Neural progenitor cell (in vitro differentiated cells): ENCODE measurements around the gene SENP1. TPM values are rescaled to one million over a fixed set of nuclear protein-coding genes. Genes with fewer than 3 reads are reported as not detected.

ENCODE experiments used
- DNase-seq: peaks from one replicate; pipeline ENCODE4 v3.0.0-alpha.2; 2016; ENCODE audit warnings: low spot score
- H2AFZ ChIP-seq: fragments of 200-600 bp; sonication (generic); replicated peaks from 2 replicates; pipeline ENCODE4 v1.6.1; 2016; ENCODE audit warnings: antibody characterized with exemption
- H3F3A ChIP-seq: fragments of 200-600 bp; sonication (generic); 2 replicates; pipeline ENCODE4 v1.6.1; 2016; ENCODE audit warnings: antibody characterized with exemption, low read depth
- H3K27ac ChIP-seq: fragments of 200-600 bp; sonication (generic); 2 replicates; pipeline ENCODE4 v1.5.1; 2016; ENCODE audit warnings: mild to moderate bottlenecking
- H3K27me3 ChIP-seq: fragments of 200-600 bp; sonication (generic); 2 replicates; pipeline ENCODE4 v1.6.1; 2016; ENCODE audit warnings: mild to moderate bottlenecking, moderate library complexity
- H3K36me3 ChIP-seq: fragments of 200-600 bp; sonication (generic); 2 replicates; pipeline ENCODE4 v1.5.1; 2016
- H3K4me1 ChIP-seq: fragments of 200-600 bp; sonication (generic); 2 replicates; pipeline ENCODE4 v1.6.1; 2016; ENCODE audit warnings: mixed run types
- H3K4me2 ChIP-seq: fragments of 200-600 bp; sonication (generic); 2 replicates; pipeline ENCODE4 v1.6.1; 2016
- H3K4me3 ChIP-seq: fragments of 200-600 bp; sonication (generic); 2 replicates; pipeline ENCODE4 v1.5.1; 2016
- H3K79me2 ChIP-seq: fragments of 200-600 bp; sonication (generic); 2 replicates; pipeline ENCODE4 v1.6.1; 2016; ENCODE audit warnings: low read depth
- H3K9ac ChIP-seq: fragments of 200-600 bp; sonication (generic); 2 replicates; pipeline ENCODE4 v1.6.1; 2016
- H3K9me3 ChIP-seq: fragments of 200-600 bp; sonication (generic); 2 replicates; pipeline ENCODE4 v1.5.1; 2016; ENCODE audit warnings: low read depth
- H4K20me1 ChIP-seq: fragments of 200-600 bp; sonication (generic); 2 replicates; pipeline ENCODE4 v1.6.1; 2016; ENCODE audit warnings: low read depth
- H3K27ac Mint-ChIP-seq: 3 replicates; pipeline ENCODE4 v1.8.0; 2021; ENCODE audit warnings: mixed read lengths
- H3K27me3 Mint-ChIP-seq: 2 replicates; pipeline ENCODE4 v1.8.0; 2022; ENCODE audit warnings: low read depth, mild to moderate bottlenecking, inconsistent platforms, moderate library complexity, mixed read lengths; ENCODE audit not compliant: insufficient read depth
- H3K36me3 Mint-ChIP-seq: 3 replicates; pipeline ENCODE4 v1.8.0; 2021; ENCODE audit warnings: mixed read lengths
- H3K4me1 Mint-ChIP-seq: 3 replicates; pipeline ENCODE4 v1.8.0; 2021; ENCODE audit warnings: mixed read lengths
- H3K4me3 Mint-ChIP-seq: 3 replicates; pipeline ENCODE4 v1.8.0; 2021; ENCODE audit warnings: mild to moderate bottlenecking, moderate library complexity, mixed read lengths
- H3K9me3 Mint-ChIP-seq: 3 replicates; pipeline ENCODE4 v1.8.0; 2020; ENCODE audit warnings: mixed read lengths
- EZH2 ChIP-seq: fragments of 200-600 bp; sonication (generic); IDR thresholded peaks from 2 replicates; pipeline ENCODE4 v1.6.1; 2017; ENCODE audit warnings: antibody characterized with exemption, mild to moderate bottlenecking, moderate library complexity
- EZH2phosphoT487 ChIP-seq: fragments of 200-600 bp; sonication (generic); IDR thresholded peaks from 2 replicates; pipeline ENCODE4 v1.6.1; 2017; ENCODE audit warnings: antibody characterized with exemption
- total RNA-seq: library from RNA; depleted of rRNA; stranded (reverse); fragments of >200 nt; gene quantifications from 2 replicates; pipeline ENCODE4 v1.2.3, GENCODE V29; 2015; ENCODE audit warnings: low replicate concordance
- TF ChIP-seq, protein P1 (sequence below): fragments of 200-600 bp; sonication (generic); IDR thresholded peaks from 2 replicates; pipeline ENCODE4 v1.5.1; 2017; ENCODE audit warnings: antibody characterized with exemption, mild to moderate bottlenecking

Gene SENP1
- total RNA-seq, 1 donor from 2014 or later = 89.9 TPM

DNA sequence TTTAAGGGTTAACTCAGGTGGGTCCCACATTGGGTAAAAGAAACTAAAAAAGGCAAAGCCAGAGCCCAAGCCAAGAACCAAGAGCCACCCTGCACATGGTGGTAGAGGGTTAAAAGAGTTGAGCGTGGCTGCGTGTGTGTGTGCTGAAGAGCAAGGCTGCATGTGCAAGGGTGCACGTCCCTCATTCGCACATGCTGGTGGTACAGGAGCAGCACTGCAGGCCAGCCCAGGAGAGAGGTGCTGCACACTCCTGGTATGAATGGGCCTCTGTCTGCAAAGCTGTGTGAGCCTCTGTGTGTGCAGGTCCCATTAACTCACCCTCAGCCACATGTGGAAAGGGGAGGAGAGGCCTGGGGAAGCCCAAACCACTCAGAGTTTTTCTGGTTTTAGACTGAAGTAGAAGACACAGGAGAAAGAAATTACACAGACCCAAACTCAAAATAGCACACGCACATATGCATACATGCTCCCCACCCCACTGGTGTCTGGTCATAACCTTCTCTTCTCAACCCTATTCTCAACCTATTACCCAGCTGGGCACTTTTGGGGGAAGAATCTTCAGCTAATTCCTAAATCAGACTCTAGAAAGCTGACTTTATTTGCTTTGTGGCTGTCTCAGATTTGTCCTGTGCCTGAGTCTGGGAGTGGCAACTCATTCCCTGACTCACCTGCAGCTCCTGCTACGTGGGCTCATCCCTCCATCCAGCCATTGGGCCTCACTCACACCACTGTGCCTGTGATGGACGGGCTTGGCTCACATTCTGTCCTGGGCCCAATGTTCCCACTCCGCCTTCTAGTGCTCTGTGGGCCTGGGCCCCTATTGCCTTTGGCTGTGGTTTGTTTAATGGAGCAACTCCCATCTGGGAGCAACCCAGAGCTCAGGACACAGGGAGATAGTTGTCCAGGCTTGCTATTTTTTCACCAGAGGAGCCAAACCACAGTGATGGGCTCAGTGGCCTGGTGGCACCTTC lies 70.8 kb downstream of the SENP1 start:
- Mint-ChIP-seq H3K4me1 (peaks cover 37% of the 10 kb centered on the region), H3K9me3 (no peaks in the 10 kb centered on the region), H3K36me3 (no peaks in the 10 kb centered on the region), H3K27me3 (peaks cover 5% of the 10 kb centered on the region), H3K27ac (no peak overlapping the region), H3K4me3 (peak overlapping the region; percentile 11)
- H3K36me3 ChIP-seq = no peaks in the 10 kb centered on the region
- H3K9ac ChIP-seq = no peak overlapping the region
- H3K79me2 ChIP-seq = no peaks in the 10 kb centered on the region
- H3K4me3 ChIP-seq = no peak overlapping the region
- no peaks in the 10 kb centered on the region for H3K9me3 ChIP-seq
- DNase-seq = no peak
- peaks cover 4% of the 10 kb centered on the region for H3K27me3 ChIP-seq
- H3K4me2 ChIP-seq = no peak overlapping the region
- peaks cover 19% of the 10 kb centered on the region for H3F3A ChIP-seq
- no peak for TF ChIP-seq EZH2phosphoT487
- TF ChIP-seq, protein P1, sequence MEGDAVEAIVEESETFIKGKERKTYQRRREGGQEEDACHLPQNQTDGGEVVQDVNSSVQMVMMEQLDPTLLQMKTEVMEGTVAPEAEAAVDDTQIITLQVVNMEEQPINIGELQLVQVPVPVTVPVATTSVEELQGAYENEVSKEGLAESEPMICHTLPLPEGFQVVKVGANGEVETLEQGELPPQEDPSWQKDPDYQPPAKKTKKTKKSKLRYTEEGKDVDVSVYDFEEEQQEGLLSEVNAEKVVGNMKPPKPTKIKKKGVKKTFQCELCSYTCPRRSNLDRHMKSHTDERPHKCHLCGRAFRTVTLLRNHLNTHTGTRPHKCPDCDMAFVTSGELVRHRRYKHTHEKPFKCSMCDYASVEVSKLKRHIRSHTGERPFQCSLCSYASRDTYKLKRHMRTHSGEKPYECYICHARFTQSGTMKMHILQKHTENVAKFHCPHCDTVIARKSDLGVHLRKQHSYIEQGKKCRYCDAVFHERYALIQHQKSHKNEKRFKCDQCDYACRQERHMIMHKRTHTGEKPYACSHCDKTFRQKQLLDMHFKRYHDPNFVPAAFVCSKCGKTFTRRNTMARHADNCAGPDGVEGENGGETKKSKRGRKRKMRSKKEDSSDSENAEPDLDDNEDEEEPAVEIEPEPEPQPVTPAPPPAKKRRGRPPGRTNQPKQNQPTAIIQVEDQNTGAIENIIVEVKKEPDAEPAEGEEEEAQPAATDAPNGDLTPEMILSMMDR = no peak
- TF ChIP-seq EZH2 = no peak
- H2AFZ ChIP-seq = no peak overlapping the region
- H3K4me1 ChIP-seq = peaks cover 31% of the 10 kb centered on the region
- no peaks in the 10 kb centered on the region for H4K20me1 ChIP-seq
- no peak overlapping the region for H3K27ac ChIP-seq

DNA sequence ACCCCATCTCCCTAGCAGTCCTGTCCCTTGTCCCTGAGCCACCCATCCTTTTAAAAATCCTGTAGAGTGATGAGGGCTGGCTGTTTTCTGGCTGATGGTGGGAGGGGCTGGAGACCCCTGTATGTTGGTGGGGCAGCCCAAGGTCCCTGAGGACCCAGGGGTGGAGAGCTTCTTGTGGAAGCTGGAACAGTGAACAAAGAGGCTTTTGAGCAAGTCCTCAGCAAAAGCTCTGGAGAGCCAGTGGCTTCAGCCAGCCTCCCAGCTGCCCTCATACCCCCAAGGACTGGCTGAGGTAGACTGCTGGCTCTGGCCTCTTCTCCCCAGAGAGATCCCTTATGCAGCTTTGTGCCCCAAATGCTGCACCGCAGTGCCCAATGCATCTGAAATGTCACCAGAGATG lies 72.4 kb downstream of the SENP1 start:
- DNase-seq = no peak
- no peak overlapping the region for H3K4me3 Mint-ChIP-seq

DNA sequence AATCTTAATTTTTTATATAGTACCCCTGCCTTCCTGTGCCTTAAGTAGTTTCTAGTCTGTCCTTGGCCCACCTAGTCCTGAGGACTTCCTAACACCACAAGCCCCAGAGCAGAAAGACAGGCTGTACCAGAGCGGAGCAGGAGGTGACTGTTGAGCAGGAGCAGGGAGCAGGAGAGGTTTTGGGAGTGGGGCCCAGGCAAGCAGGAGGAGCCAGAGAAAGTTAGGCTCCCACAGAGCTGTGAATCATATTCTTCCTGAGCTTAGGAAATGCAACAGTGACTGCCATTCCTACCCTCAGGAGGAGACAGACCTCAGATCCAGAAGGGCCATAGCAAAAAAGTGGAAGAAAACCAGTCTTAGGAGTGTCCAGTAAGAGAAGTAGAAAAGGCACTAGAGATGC lies 73.3 kb downstream of the SENP1 start:
- H3K4me1 Mint-ChIP-seq = peaks cover 44% of the 10 kb centered on the region
- H4K20me1 ChIP-seq = no peaks in the 10 kb centered on the region
- H3K36me3 Mint-ChIP-seq = no peaks in the 10 kb centered on the region
- no peak overlapping the region for H3K9ac ChIP-seq
- H3K4me2 ChIP-seq = no peak overlapping the region
- no peak overlapping the region for H3K27ac ChIP-seq
- TF ChIP-seq EZH2phosphoT487 = no peak
- TF ChIP-seq, protein P1 = no peak
- no peak for TF ChIP-seq EZH2
- H3K9me3 ChIP-seq = no peaks in the 10 kb centered on the region
- H3K9me3 Mint-ChIP-seq = no peaks in the 10 kb centered on the region
- H3K27ac Mint-ChIP-seq = no peak overlapping the region
- H3K4me1 ChIP-seq = peaks cover 41% of the 10 kb centered on the region
- H2AFZ ChIP-seq = no peak overlapping the region
- H3K79me2 ChIP-seq = no peaks in the 10 kb centered on the region
- H3K27me3 Mint-ChIP-seq = peaks cover 3% of the 10 kb centered on the region
- peaks cover 9% of the 10 kb centered on the region for H3K27me3 ChIP-seq
- peaks cover 11% of the 10 kb centered on the region for H3F3A ChIP-seq
- no peak overlapping the region for H3K4me3 Mint-ChIP-seq
- H3K4me3 ChIP-seq = no peak overlapping the region
- no peaks in the 10 kb centered on the region for H3K36me3 ChIP-seq
- no peak for DNase-seq

More for the DNA sequence above, 72.4 kb downstream of the SENP1 start:
- Histone ChIP-seq H4K20me1 (no peaks in the 10 kb centered on the region), H2AFZ (no peak overlapping the region), H3K27ac (no peak overlapping the region), H3K27me3 (peaks cover 9% of the 10 kb centered on the region), H3F3A (peaks cover 14% of the 10 kb centered on the region), H3K9me3 (no peaks in the 10 kb centered on the region), H3K4me3 (no peak overlapping the region), H3K79me2 (no peaks in the 10 kb centered on the region), H3K4me1 (peaks cover 41% of the 10 kb centered on the region), H3K4me2 (no peak overlapping the region), H3K36me3 (no peaks in the 10 kb centered on the region), H3K9ac (no peak overlapping the region)
- Mint-ChIP-seq H3K27ac (peak overlapping the region; percentile 13), H3K9me3 (no peaks in the 10 kb centered on the region), H3K36me3 (no peaks in the 10 kb centered on the region), H3K4me1 (peaks cover 44% of the 10 kb centered on the region), H3K27me3 (peaks cover 3% of the 10 kb centered on the region)
- TF ChIP-seq EZH2 = no peak
- TF ChIP-seq, protein P1 = no peak
- no peak for TF ChIP-seq EZH2phosphoT487
